GM18870 (cell line): Measurements from ENCODE around the gene MNT.

Source experiments
- ATAC-seq: cut with Tn5 transposase; IDR thresholded peaks from one replicate; pipeline ENCODE4 v1.9.1; 2021; ENCODE audit warnings: moderate library complexity; ENCODE audit not compliant: unreplicated experiment

The MNT gene

GRCh38 chr17:2364763-2365116, 36.1 kb downstream of the MNT start:
- no peak for ATAC-seq

DNA sequence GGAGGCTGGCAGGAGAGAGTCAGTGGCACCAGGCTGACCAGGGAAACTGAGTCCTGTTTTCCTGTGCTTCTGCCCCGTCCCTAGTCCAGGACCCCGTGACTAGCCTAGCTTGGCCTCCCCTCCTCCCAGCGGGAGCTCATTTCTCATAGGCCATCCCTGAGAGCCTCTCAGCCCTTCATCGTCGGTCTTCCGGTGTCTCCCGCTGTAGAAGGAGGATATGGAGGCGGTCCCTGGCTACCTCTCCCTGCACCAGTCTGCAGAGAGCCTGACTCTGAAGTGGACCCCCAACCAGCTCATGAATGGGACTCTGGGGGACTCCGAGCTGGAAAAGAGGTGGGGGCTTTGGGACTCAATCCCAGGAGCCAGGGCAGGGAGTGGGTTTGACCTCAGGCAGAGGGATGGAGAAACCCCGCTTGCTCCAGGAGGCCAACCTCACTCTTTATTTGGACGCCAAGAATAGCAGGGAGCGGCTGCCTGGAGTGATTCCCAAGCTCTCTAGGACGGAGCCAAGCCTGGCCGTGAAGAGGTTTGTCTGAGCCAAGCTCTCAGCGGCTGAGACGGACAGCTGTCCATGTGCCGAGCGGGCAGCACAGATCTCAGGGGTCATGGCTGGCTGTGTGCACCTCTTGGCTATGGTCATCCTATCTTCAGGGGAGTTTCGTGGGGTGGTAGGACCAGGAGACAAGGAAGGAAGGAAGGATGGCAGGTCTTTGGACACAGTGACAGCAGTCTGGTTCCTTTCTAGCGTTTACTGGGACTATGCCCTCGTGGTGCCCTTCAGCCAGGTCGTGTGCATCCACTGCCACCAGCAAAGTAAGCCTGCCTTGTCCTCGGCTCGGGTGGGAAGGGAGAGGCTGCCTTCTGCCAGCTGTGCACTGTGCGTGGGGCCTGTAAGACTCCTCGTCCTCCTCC, 36.8 kb downstream of the MNT start:
- ATAC-seq, result no peak

DNA sequence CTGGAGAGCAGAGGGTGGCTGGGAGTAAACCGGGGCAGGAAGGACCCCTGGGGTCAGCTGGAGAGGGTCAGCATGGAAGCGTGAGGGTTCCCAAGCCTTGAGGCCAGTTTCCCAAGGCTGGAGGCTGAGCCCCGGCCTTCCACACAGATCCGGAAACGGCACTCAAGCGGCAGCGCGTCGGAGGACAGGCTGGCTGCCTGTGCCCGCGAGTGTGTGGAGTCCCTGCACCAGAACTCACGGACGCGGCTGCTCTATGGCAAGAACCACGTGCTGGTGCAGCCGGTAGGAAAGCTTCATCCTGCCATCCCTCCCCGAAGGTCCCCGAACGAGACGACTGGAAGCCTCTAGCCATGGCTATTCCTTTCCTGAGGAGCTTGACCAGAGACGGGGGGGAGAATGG, 37.5 kb downstream of the MNT start:
- no peak for ATAC-seq

- ATAC-seq, result no peak
These were observed 38.0 kb downstream of the MNT start for GRCh38 chr17:2362881-2363280.

- ATAC-seq, result no peak
These were observed 38.4 kb downstream of the MNT start for GRCh38 chr17:2362416-2362815.

- ATAC-seq, result no peak
These were observed 38.8 kb downstream of the MNT start for GRCh38 chr17:2362016-2362415.

- no peak for ATAC-seq
These were observed 39.7 kb downstream of the MNT start for GRCh38 chr17:2361010-2361760.

DNA sequence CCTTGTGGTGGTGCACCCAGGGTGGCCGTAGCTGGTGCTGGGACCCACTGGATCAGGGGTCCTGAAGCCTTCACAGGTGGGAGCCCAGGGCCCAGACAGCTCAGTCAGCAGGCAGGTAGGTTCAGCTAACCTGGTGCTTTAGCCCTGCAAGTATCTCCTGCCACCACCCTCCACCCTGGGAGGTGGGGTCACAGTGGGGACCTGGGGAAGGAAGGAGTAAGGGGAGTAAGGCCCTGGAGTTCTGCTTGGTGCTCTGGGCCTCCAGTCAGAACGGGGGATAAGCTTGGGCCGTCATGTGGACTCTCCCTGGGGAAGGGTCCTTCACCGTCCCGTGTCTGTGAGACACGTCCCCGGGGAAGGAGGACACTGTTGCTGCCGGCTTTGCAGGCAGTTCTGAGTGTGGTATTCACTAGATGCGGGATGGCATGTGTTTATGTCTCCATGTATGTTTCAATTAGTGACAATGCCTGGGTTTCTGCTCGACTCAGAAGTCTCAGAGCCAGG, 42.9 kb downstream of the MNT start:
- ATAC-seq, result no peak

GRCh38 chr17:2357237-2357636, 43.6 kb downstream of the MNT start:
- no peak for ATAC-seq

DNA sequence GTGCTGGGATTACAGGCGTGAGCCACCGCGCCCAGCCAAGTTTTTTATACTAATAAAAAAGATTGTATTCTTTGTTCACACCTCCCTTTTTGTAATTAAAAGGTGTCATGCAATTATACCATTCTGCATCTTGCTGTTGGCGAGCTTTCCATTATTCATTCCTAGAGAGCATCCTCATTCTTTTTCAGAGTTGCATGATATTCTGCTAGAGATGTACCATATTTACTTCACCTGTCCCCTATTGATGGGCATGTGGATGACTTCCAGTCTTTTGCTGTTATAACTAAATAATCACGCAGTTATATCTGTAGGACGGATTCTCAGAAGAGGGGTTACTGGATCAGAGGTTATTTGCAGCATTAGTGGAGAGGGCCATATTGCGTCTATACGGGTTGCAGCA, 46.5 kb downstream of the MNT start:
- ATAC-seq, result no peak

GRCh38 chr17:2351269-2351668, 49.6 kb downstream of the MNT start:
- ATAC-seq, result no peak

DNA sequence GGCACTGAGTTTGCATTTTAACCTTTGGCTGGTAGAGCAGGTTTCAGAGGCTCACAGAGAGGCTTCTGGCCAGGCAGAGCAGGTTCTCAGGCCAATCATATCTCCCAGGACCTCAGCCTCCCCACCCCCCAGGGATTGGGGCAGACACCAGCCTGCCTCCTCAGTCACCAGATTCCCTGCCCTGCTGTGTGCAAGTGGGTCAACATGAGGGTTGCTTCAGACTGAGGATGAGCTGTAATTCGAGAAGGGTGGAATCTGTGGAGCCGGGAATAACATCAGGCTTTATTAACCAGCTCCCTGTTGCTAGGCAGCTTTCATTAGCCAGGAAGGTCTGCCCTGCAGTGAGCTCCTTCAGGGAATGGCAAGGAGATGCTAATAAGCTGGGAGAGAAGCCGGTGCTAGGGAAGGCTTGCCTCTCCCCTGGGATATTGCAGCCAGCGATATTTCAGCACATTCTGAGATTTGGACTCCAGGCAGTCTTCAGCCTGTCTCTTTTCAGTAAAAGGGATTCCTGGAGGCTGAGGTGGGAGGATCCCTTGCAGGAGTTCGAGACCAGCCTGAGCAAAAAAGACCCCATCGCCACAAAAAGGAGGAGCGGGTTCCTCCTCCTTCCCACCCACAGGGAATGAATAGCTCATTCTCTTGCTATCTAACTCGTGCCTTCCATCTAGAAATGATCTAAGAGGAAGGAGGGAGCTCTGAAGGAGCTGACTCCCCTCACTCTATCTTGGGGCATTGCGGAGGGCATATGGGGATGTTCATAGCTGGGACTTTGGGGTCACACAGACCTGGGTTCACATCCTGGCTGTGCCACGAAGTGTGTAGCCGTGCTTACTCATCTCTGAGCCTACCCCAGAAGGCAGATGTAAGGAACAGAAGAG, 52.8 kb downstream of the MNT start:
- ATAC-seq, result no peak

GRCh38 chr17:2346475-2346874, 54.4 kb downstream of the MNT start:
- no peak for ATAC-seq

- no peak for ATAC-seq
These were observed 56.3 kb downstream of the MNT start for GRCh38 chr17:2344528-2344927.

DNA sequence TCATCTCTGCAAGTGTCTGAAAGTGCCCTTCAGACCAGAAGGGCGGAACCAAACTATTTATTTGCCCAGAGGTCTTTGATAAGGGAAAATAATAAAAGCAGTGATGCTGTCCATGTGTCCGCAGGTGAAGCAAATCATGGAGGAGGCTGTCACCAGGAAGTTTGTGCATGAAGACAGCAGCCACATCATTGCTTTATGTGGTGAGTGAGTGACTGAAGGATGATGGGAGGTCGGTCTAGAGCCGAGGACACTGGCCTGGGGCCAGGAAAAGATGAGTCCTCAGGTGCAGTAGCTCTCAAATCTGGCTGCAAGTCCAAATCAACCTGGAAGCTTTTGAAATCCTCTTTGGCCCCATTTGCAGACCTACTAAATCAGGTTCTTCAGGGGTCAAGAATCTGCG, 57.4 kb downstream of the MNT start:
- ATAC-seq, result no peak

- ATAC-seq, result no peak
These were observed 62.6 kb downstream of the MNT start for GRCh38 chr17:2338315-2338657.

DNA sequence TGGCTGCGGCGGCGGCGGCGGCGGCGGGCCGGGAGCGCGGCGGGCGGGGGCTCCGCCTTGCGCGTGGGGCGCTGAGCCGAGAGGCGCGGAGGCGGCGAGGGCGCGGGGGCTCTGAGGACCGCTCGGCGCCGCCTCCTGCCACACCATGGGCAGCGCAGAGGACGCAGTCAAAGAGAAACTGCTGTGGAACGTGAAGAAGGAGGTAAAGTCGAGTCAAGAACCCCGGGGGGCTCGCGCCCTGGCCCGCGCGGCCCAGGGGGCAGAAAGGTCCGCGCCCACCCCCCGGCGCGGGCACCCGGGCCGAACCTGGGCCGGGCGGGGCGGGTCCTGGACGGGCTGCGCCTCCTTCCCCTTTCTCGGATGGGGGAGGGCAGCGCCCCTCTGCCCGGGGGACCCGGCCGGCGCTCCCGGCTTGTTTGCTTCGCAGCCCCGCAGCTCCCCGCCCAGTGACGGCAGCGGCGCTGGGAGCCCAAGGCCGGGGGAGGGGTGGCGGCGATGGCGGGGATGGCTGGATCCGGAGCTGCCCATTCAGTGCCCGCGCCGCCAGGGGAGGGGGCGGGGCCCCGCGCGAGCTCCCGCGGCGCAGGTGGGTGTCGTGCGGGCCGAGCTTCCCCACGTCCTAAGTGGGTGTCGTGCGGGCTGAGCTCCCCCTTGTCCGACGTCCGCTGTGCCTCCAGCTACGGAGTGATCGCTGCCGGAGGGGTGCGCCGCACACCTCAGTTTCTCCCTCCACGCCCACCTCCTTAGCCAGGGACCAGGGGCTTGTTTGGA, 63.1 kb downstream of the MNT start:
- no peak for ATAC-seq

DNA sequence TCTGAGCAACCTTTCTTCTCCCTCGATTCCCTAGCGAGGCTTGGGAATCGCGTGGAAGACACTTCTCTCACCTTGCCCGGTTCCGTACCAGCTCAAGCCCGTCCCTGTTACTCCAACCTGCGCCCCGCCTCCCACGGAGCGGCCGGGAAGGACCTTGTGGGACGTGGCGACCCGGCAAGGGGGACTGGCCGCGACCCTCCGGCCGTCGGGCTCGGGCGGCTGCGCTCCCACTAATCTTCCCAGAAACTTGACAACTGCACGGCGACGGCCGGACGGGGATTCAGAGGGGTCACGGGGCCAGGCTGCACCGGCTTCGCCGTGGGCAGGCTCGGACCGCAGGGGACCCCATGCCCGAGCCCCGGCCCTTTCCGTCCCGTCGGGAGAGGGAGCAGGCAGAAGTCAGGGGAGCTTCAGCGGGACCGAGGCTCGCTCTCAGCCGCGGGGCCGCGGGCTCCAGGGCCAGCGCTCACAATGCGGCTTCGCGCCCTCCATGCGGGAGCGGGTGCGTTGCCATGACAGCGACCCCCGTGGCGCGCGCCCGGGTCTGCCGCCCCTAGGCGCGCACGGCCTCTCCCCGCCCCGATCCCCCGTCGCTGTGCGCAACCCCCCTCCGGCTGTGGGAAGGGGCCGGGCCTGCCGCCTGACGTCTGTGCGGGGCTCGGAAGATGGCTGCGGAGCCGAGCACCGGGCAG, 63.9 kb downstream of the MNT start, which contains the start of gene SGSM2:
Gene SGSM2, plus strand, starts transcription at position 650 of the 692 bp plus-strand sequence. CDS start 188 bp downstream, outside the sequence.
- ATAC-seq, result no peak

DNA sequence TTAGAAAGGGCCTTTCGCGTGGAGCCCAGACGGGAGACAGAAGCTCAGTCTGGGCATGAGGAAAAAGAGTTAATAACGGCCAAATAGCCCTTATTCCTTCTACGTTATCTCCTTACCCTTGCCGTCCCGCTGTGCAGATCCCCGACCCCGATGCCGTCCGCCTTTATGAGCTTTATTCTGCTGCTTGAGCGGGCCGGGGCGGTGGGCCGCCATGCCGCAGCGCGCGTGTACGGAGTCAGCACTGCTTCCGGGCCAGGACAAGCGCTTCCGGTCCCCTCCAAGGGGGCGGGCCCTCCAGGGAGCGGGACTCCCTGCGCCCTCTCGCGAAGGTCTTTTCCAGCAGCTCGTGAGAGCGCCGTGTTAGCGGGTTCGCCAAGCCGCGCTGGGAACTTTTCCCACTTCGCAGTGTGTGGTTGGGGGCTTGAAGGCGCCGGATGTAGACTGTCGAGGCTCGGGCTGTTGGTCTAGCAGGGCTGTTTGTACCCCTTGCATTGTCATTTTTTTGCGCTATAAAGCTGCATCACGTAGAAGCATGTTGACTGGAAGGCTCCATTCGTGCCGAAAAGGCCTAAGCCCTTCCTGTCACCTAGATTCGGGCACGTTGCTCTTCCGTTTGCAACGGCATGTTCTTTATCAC, 64.5 kb downstream of the MNT start, which contains the start of gene TSR1:
Gene TSR1, minus strand, starts transcription at position 243 of the 637 bp plus-strand sequence. Its CDS starts 30 bp downstream, at position 213.
- ATAC-seq, result peak; percentile 62
